GM18505 (cell line): Measurements from ENCODE around the gene RETSAT.

Experiments
- ATAC-seq: cut with Tn5 transposase; IDR thresholded peaks from one replicate; pipeline ENCODE4 v1.9.1; 2021; ENCODE audit not compliant: unreplicated experiment
- POLR2A ChIP-seq: IDR thresholded peaks from 4 replicates; pipeline ENCODE4 v1.6.1; 2011; ENCODE audit warnings: borderline replicate concordance; ENCODE audit not compliant: insufficient read depth, insufficient read length; ENCODE audit errors: extremely low read depth

The RETSAT gene

DNA sequence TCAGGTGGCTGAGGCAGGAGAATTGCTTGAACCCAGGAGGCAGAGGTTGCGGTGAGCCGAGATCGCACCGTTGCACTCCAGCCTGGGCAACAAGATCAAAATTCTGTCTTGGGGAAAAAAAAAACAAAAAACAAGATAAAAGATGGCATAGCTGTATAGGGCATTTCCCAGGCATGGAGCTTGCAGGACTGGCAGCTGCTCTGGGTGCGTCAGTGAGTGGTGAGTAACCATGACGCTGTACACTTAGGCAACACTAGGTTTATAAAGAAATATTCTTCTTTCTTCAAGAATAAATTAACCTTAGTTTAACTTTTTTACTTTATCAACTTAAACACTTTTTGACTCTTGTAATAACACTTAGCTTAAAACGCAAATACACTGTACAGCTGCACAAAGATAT, 41.9 kb downstream of the RETSAT start:
- ATAC-seq, result no peak
- no peak for TF ChIP-seq POLR2A

DNA sequence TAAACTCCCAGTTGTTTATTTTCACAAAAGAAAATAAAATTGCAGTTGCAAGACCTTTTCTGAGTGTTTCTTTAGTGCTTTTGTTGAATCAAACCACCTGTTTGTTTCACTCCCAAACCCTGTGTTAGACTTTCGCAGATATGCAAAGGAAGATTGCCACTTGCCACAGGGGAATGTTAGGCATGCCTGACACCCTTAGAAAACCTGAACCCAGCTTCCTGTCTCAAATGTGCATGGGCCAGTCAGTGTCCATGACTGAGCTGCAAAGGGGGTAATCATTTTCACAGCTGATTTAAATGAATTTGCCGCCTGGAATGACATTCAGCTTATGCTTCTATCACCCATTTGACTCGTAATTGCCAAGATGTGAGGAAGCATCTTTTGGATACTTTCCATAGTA, 44.0 kb downstream of the RETSAT start:
- no peak for ATAC-seq

DNA sequence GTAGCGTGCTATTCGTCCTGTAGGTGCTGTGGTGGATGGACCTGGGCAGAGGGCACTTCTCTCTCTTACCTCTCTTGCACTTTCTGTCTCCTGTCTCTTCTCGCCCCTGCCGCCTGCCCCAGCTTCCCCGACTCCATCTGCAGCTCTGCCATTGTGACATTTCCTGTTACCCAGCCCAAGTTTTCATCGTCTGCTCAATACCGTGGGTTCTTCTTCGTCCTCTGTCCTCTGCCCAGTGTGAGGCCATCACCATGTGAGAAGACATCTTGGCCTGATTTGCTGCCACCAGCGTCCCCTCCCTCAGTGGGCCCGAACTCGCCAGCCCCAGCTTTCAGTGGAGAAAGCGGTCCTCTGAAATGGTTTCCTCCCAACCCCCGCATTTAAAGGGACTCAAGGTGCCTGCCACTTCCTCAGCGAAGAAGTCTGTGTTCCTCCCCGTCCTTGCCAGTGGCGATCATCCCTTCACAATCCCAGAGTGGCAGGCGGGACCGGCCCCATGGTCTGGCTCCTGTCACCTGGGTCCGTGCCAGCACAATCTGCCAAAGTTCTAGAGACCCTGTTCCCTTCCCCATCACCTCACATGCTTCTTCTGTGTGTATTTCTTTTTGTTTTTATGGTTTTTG, 44.5 kb downstream of the RETSAT start:
- TF ChIP-seq POLR2A, result no peak
- ATAC-seq, result no peak

More for the DNA sequence above, 44.0 kb downstream of the RETSAT start:
- TF ChIP-seq POLR2A, result no peak

DNA sequence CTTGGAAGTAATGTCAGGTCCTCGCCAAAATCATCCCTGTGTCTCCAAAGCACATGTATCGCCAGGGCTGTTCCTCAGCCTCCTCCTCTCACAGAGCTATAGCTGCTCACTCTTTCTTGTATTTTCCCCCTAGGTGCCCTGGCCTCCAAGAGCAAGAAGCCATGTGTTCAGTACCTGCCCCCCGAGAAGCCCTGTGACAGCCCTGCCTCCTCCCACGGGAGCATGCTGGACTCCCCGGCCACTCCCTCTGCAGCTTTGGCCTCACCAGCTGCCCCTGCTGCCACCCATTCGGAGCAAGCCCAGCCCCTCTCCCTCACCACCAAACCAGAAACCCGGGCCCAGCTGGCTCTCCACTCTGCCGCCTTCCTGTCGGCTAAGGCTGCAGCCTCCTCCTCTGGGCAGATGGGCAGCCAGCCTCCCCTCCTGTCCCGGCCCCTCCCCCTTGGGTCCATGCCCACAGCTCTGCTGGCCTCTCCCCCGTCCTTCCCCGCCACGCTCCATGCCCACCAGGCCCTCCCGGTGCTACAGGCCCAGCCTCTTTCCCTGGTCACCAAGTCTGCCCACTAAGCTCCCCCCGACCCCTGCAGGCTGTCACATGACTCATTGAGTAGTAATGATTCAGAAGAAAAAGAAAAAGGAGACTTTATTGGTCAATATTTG, 45.3 kb downstream of the RETSAT start:
- TF ChIP-seq POLR2A, result no peak
- ATAC-seq, result no peak

DNA sequence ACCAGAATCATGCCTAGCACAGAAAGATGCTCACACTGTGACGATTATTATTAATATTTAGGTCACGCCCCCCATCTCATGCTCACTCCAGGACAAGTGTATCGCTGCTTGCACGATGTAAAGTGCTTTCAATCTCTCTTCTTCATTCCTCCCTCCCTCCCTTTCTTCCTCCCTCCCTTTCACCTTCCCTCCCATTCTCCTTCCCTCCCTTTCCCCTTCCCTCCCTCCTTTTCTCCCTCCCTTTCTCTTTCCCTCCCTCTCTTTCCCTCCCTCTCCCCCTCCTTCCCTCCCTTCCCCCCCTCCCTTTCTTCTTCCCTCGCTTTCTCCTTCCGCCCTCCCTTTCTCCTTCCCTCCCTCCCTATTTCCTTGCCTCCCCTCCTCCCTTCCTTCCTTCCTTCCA, 46.1 kb downstream of the RETSAT start:
- no peak for TF ChIP-seq POLR2A
- no peak for ATAC-seq

DNA sequence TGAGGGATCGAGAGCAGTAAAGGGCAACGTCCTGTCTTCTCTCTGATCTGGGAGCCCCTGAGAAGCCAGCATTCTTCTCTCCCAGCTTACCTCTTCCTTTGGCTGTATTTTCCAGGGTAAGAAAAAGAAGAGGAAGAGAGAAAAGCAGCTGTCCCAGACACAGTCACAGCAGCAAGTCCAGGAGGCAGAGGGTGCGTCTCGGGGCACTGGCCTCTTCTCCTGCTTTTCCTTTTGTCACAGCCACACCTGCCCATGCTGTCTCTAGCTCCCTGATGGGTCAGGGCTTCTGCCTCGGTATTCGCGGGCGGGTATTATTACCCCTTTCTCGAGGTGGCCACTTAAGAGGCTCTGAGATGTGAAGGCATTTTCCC, 46.8 kb downstream of the RETSAT start:
- no peak for ATAC-seq
- TF ChIP-seq POLR2A, result no peak

DNA sequence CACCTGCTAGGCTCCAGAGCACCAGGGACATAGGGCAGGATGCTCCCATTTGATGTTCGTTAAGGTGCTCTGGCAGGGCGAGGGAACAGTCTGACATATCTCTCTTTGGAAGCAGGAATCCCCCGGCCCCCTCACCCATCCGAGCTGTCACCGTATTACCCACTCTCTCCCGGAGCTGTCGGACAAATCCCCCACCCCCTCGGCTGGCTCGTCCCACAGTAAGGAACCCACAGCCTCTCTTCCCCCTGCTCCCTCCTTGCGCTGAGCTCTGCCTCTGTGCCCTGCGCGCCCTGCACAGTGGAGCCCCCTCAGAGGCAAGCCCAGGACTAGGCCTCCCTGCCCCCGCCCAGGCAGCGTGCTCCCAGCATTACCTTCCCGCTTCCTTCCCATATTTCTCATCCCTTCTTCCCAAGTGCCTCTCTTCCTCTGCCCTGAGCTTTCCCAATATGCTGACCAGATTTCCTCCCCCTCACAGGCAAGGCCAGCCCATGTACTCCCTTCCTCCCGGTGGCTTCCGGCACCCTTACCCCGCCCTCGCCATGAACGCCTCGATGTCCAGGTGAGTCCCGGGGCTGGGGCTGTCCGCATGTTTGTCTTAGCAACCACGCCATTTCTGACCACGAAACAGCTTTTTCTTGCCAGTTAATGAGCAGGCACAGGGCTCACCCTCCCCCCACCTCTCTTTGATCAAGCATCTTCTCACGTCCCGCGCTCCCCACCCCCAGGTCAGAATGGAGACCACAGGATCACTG, 50.4 kb downstream of the RETSAT start:
- TF ChIP-seq POLR2A, result no peak
- ATAC-seq, result no peak

DNA sequence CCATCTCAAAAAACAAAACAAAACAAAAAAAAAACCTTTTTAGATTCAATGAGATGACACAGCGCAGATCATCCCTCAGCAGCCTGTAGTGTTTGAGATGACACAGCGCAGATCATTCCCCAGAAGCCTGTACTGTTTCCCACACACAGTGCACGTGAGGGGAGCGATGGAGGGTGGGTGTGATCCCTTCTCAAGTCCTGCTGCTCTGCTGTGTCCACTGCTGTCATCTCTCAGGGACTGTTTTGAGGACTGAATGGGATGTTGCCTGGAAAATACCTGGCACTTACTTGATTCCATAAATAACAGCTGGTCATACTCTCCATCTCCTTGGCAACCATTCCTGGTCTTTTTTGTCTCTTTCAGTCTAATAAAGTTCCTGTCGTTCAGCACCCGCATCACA, 52.2 kb downstream of the RETSAT start:
- TF ChIP-seq POLR2A, result no peak
- ATAC-seq, result no peak
